LoVo (cell line): ENCODE measurements around the gene PTH1R.

Experiments
- DNase-seq: peaks from one replicate; pipeline ENCODE4 v3.0.0-alpha.2; 2016; ENCODE audit warnings: low spot score

PTH1R gene

GRCh38 chr3:46877406-46878125 is at the start of gene PTH1R:
PTH1R (plus strand) TSS chr3:46877721; CDS start chr3:46883560, 5,839 bp downstream.
- DNase-seq, result no peak

DNA sequence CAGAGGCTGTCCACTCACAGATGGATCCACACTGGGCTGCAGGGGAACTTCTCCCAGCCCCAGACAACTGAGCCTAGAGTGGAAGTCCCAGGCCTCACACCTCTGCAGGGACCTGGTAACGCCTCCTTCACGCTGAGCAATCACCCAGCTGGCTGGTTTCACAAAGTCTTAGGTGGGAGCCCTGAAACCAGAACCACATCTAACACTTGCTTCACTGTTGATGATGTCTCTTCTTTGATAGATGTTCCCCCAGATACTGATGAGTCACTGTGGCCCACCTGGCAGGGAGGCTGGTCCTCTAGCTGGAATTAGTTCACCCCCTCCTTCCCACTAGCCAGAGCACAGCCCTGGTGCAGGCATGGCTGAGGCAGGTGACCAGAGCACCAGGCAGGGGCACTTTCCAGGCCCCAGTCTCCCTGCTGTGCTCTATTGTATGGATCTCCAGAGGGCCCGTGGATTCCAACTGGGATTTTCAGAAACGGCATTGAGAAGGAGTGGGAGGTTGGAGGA is 47.8 kb upstream of the PTH1R start:
- DNase-seq, result no peak

DNA sequence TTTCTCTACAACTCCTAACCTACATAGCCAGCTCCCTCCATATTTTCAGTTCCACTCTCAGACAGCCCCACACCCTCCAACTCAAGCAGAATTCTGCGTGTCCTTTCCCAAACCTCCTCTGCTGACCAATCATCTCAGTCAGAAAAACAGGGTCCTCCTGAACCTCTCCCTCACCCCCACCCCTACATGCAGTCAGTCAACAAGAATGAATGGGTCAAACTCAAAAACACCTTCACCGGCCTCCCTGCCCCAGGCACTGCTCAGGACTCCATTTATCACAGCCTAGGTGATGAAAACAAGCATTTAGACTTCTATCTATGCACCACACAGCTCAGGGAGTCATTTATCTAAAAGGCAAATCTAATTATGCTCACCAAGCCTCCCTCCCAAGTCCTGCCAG is 46.7 kb upstream of the PTH1R start:
- DNase-seq, result no peak

GRCh38 chr3:46831316-46831715 is 46.2 kb upstream of the PTH1R start:
- DNase-seq, result no peak

DNA sequence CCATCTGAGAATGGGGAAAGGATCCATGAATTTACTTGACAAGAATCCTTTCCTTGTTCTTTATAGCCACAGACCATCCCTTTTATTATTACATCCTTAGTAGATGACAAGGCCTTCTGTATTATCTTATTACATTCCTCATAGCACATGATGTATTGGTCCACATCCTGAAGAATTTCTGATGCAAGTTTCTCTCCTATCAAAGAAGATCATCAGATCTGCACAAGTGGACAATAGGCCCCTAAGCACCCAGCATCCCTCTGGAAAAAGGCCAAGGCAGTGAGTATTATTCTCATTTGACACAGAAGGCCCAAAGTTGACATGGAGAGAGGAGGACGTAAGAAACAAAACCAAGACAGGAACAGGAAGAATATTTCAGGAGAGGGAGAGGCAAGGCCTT is 45.7 kb upstream of the PTH1R start:
- DNase-seq, result no peak

GRCh38 chr3:46833346-46834300 is 43.9 kb upstream of the PTH1R start:
- DNase-seq, result no peak

DNA sequence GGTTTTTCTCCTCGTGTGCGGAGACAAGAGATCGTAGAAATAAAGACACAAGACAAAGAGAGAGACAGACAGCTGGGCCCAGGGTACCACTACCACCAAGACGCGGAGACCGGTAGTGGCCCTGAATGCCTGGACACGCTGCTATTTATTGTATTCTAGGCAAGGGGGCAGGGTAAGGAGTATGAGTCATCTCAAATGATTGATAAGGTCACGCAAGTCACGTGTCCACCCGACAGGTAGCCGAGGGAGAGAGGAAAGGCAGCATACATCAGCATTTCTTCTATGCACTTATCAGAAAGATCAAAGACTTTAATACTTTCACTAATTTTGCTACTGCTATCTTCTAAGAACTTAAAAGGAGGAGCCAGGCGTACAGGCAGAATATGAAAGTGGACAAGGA is 42.5 kb upstream of the PTH1R start:
- no peak for DNase-seq

DNA sequence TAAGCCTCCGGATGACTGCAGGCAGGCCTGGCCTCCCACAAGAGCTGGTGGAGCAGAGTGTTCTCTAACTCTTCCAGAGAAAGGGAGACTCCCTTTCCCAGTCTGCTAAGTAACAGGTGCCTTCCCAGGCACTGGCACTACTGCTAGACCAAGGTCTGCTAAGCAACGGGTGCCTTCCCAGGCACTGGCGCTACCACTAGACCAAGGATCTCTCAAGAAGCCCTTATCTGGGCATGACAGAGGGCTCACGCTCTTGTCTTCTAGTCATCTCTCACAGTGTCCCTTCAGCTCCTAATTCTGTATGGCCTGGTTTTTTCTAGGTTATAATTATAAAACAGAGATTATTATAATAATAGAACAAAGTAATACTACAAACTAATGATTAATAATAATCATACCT is 42.0 kb upstream of the PTH1R start:
- no peak for DNase-seq

GRCh38 chr3:46838301-46838700 is 39.2 kb upstream of the PTH1R start:
- DNase-seq, result no peak

DNA sequence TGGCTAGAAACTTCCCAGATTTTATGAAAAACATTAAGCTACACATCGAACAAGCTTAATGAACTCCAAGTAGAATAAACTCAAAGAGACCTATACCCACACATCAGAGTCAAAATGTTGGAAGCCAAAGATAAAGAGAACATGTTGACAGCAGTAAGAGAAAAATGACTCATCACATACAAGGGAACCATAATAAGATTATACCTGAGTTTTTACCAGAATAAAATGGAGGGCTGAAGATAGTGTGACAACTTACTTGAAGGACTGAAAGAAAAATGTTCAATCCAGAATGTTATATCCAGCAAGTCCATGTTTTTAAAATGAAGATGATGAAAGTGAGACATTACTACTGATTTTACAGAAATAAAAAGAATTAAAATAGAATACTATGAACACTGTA is 37.0 kb upstream of the PTH1R start:
- DNase-seq, result no peak

DNA sequence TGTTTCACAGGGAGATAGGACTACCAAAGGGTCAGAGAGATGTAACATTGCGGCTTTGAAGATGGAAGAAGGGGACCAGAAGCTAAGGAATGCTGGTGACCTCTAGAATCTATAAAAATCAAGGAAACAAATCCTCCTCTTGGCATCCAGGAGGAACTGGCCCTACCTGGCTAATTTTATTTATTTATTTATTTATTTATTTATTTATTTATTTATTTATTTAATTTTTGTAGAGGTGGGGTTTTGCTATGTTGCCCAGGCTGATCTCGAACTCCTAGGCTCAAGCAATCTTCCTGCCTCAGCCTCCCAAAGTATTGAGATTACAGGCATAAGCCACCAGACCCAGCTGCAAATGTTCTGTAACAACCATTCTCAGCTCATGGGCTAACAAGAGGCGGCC is 34.0 kb upstream of the PTH1R start:
- DNase-seq, result no peak

DNA sequence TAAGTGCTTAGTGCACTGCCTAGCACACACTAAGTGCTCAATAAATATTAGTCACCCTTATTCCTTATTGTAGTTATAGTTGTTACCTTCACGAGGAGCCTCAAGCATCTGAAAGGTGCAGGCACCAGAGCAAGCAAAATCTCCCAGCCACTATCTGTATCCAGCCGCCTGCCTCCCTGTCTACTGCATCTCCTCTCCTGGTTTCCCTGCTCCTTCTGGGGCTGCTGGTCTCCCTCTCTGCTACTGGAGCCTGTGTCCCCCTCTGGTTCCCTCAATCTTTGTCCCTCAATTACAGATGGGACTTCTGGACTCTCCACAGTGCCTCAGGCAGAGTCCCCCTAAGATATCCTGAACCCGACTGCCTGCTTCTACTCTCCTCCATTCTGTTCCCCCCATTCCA is 33.1 kb upstream of the PTH1R start:
- no peak for DNase-seq

- DNase-seq, result no peak
These were observed 32.6 kb upstream of the PTH1R start for GRCh38 chr3:46844881-46845312.

- no peak for DNase-seq
These were observed 32.1 kb upstream of the PTH1R start for GRCh38 chr3:46845397-46845859.

DNA sequence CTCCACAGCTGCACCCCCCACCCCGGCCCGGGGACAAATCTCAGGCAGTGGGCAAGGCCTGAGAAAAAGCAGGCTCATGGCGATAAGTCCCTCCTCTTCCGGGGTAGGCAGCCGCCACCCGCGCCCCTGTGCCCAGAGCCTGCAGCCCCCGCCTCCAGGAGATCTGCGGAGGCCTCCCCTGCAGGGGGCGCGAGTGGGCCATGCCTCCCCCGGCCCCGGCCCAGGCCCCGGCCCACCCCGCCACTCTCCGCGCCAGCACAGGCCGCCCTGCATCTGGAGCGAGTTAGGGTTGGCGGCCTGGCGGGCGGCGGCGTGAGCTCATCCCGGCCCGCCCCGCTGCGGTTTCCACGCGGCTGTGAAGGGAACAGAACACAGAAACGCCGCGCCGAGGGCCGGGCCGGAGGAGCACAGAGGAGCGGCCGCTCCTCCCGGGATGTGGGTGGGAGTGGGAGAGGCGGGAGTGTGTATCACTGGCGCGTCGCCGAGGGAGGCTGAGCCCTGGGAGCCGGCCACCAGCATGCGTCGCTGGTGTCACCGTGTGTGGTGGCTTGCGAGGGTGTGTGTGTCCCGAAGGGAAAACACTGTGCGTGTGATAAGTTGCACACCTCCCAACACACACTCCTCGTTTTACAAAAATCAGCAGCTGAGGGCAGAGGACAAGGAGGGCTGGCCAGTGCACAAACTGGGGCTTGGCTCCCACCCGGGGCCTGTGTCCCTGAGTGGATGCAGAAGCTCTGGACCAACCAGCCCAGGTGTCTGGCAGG is 31.5 kb upstream of the PTH1R start:
- DNase-seq, result no peak

GRCh38 chr3:46846624-46847542 is 30.6 kb upstream of the PTH1R start:
- DNase-seq, result no peak

DNA sequence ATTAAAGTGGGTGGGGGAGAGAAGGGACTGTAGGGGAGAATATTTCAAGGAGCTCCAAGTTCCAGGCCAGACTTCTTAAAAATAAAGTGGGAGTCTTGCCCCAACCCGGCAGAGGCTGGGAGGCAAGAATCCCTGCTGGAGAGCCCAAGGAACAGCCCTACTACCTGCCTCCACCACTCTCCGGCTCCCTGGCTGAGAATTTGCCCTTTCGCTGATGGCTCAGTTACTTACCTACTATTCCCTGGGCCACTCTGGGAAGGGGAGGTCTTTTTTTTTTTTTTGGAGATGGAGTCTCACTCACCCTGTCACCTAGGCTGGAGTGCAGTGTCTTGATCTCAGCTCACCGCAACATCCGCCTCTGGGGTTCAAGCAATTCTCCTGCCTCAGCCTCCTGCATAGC is 29.8 kb upstream of the PTH1R start:
- no peak for DNase-seq

DNA sequence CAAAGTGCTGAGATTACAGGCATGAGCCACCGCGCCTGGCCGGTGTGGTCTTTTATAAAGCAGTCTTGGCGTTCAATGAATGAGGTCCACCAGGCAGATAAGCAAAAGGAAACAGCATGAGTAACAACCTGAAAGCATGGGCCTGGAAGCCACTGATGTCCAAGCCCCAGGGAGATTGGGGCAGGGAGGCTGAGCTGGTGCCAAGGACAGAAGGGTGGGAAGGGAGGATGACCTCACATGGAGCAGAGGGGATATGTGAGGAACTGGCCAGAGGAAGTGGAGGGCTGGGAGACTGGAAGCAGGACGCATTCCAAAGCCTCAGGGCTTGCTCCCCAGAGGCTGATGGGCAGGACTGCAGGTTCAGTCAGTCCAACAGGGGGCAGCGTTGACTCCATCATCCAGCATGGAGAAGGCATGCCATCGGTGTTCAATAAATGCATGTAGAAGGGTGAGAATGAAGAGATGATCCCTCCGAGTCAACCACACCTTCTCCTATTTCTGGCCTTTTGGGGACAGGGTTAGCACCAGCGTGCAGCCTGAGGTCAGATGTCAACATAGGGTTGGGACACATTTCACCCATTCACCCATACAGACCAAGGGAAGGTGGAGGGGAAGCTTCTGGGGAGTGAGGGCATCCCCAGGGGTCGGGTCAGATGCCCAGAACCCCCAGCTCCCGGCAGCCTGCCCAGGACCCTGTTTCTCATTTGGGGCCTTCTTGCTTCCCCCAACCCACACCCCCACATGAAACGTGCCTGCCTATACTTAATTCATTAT is 29.1 kb upstream of the PTH1R start:
- no peak for DNase-seq

DNA sequence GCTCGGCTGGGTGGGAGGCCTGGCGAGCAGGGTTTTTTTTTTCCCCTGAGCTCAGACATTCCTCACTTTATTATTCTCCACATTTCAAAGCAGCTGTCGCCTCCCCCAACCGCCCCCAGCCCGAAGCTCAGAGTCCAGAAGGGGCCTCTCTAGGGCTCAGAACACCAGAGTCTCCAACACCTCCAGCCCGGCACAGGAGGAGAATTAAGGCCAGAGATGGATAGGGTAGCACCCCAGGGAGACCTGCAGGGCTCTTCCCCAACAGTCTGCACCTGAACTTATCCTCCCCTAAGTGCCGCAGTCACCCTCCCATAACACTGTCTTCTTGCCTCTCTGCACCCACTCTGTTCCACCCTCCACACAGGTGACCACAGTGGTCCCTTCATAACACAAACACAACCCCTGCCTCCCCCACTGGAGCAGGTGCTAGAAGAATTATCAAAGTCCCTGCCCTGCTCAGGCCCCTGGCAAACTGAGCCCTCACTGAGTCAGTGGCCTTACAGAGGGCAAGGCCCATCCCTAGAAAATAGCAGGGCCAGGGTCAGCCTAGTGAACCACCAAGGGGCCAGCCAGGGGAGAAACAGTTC is 28.4 kb upstream of the PTH1R start:
- DNase-seq, result no peak
